ENCODE measurements around the gene HMGN4. TPM values are rescaled to one million over a fixed set of nuclear protein-coding genes. Genes with fewer than 3 reads are reported as not detected.
"Not testable (repeated sequence)": the region's sequence is repeated elsewhere in the genome, so short reads cannot be mapped to it uniquely, and the experiment has no call there.

Gene HMGN4
- total RNA-seq, 2 experiments from 2014 or later: 22.7 to 24.8 TPM

- H3K27ac Mint-ChIP-seq; H3K27ac ChIP-seq (ENCODE audit: low read depth in 1 of 2, low read length in 2 of 2); H3K9me3 Mint-ChIP-seq; H3K27me3 ChIP-seq (ENCODE audit: control insufficient read depth in 1 of 2, insufficient read depth in 2 of 2, low read length in 2 of 2); H3K27me3 Mint-ChIP-seq; DNase-seq; ATAC-seq (ENCODE audit: poor library complexity); H3K4me3 ChIP-seq (ENCODE audit: low read length); H3K9me3 ChIP-seq (ENCODE audit: control insufficient read depth in 1 of 2, insufficient read depth in 1 of 2, low read length in 2 of 2); intact Hi-C loops (cut with DNase I, micrococcal nuclease); H3K36me3 ChIP-seq (ENCODE audit: insufficient read depth, low read length): not testable (repeated sequence)
- peaks cover 34% of the 10 kb centered on the region for H3K4me1 Mint-ChIP-seq (ENCODE audit: low read depth)
- ChIA-PET CTCF (interaction anchor here (0.8 to 1.0 kb wide), 3 partner anchors 13 to 190 kb away, joined by 3 read pairs; partner anchors contain the start of gene HMGN4), POLR2A (interaction anchor here (0.6 to 1.2 kb wide), 3 partner anchors 9 to 368 kb away, joined by 3 to 5 read pairs (median 4); no protein-coding TSS in a partner anchor)
- peak overlapping the region; percentile 4 for H3K4me3 Mint-ChIP-seq
- peaks cover 16% of the 10 kb centered on the region for H3K36me3 Mint-ChIP-seq (ENCODE audit: low read depth)
- H3K4me1 ChIP-seq (ENCODE audit: insufficient read depth, low read length): peaks cover 10% of the 10 kb centered on the region
These were observed 13.9 kb upstream of the HMGN4 start for GRCh38 chr6:26524314-26524713.

GRCh38 chr6:26524722-26525370 lies 13.3 kb upstream of the HMGN4 start:
- no peak for ATAC-seq (ENCODE audit: poor library complexity)
- Histone ChIP-seq H3K36me3 (ENCODE audit: insufficient read depth, low read length) (no peaks in the 10 kb centered on the region), H3K4me1 (ENCODE audit: insufficient read depth, low read length) (peaks cover 10% of the 10 kb centered on the region), H3K27ac (ENCODE audit: low read depth in 1 of 2, low read length in 2 of 2) (no peak overlapping the region), H3K9me3 (ENCODE audit: control insufficient read depth in 1 of 2, insufficient read depth in 1 of 2, low read length in 2 of 2) (no peaks in the 10 kb centered on the region), H3K27me3 (ENCODE audit: control insufficient read depth in 1 of 2, insufficient read depth in 2 of 2, low read length in 2 of 2) (no peaks in the 10 kb centered on the region), H3K4me3 (ENCODE audit: low read length) (no peak overlapping the region)
- TF ChIP-seq CTCF (IDR thresholded peaks at IDR 0.05): no peak
- Mint-ChIP-seq H3K4me3 (no peak overlapping the region), H3K27me3 (peaks cover 9% of the 10 kb centered on the region), H3K4me1 (ENCODE audit: low read depth) (peaks cover 32% of the 10 kb centered on the region), H3K9me3 (no peaks in the 10 kb centered on the region), H3K27ac (no peak overlapping the region), H3K36me3 (ENCODE audit: low read depth) (peaks cover 16% of the 10 kb centered on the region)
- DNase-seq: no peak
- POLR2A ChIA-PET: interaction anchor here (1.2 kb wide), 1 partner anchor 8 kb away, joined by 4 read pairs; no protein-coding TSS in a partner anchor
- intact Hi-C loops (cut with DNase I, micrococcal nuclease): no loop called here
- CTCF ChIA-PET: interaction anchor here (1.0 kb wide), 1 partner anchor 191 kb away, joined by 3 read pairs; no protein-coding TSS in a partner anchor

- no peak for ATAC-seq (ENCODE audit: poor library complexity)
- Mint-ChIP-seq H3K4me1 (ENCODE audit: low read depth) (peaks cover 24% of the 10 kb centered on the region), H3K36me3 (ENCODE audit: low read depth) (peaks cover 9% of the 10 kb centered on the region), H3K27me3 (peaks cover 8% of the 10 kb centered on the region), H3K9me3 (no peaks in the 10 kb centered on the region), H3K27ac (no peak overlapping the region), H3K4me3 (no peak overlapping the region)
- intact Hi-C loops (cut with DNase I, micrococcal nuclease): no loop called here
- ChIA-PET CTCF (interaction anchor here (0.6 kb wide), 1 partner anchor 12 kb away, joined by 3 read pairs; no protein-coding TSS in a partner anchor), POLR2A (interaction anchor here (0.7 to 2.2 kb wide), 2 partner anchors 12 to 240 kb away, joined by 3 to 7 read pairs; partner anchors contain the start of gene HMGN4)
- H3K4me3 ChIP-seq (ENCODE audit: low read length): no peak overlapping the region
- H3K4me1 ChIP-seq (ENCODE audit: insufficient read depth, low read length): peaks cover 4% of the 10 kb centered on the region
- no peak for DNase-seq
- TF ChIP-seq CTCF (IDR thresholded peaks at IDR 0.05): no peak
- H3K27ac ChIP-seq (ENCODE audit: low read depth in 1 of 2, low read length in 2 of 2): no peak overlapping the region
- H3K27me3 ChIP-seq (ENCODE audit: control insufficient read depth in 1 of 2, insufficient read depth in 2 of 2, low read length in 2 of 2): no peaks in the 10 kb centered on the region
- H3K9me3 ChIP-seq (ENCODE audit: control insufficient read depth in 1 of 2, insufficient read depth in 1 of 2, low read length in 2 of 2): no peaks in the 10 kb centered on the region
- no peaks in the 10 kb centered on the region for H3K36me3 ChIP-seq (ENCODE audit: insufficient read depth, low read length)
These were observed 12.3 kb upstream of the HMGN4 start for GRCh38 chr6:26525838-26526237.
